H9 (cell line): ENCODE data around the gene USP43. TPM values are rescaled to one million over a fixed set of nuclear protein-coding genes. Genes with fewer than 3 reads are reported as not detected.

Source experiments
- DNase-seq: peaks from one replicate; pipeline ENCODE4 v3.0.0-alpha.2; 2017
- H2AFZ ChIP-seq: one replicate; pipeline ENCODE4 v1.6.1; 2013; ENCODE audit warnings: mild to moderate bottlenecking, low read length, control low read depth, moderate library complexity
- H2AK5ac ChIP-seq: 2 replicates; pipeline ENCODE4 v1.6.1; 2013; ENCODE audit warnings: low read length, control low read depth, mixed read lengths; ENCODE audit not compliant: insufficient read length
- H2BK120ac ChIP-seq: one replicate; pipeline ENCODE4 v1.6.1; 2013; ENCODE audit warnings: low read depth, mild to moderate bottlenecking, low read length, control low read depth, inconsistent platforms; ENCODE audit not compliant: poor library complexity, severe bottlenecking
- H2BK12ac ChIP-seq: 2 replicates; pipeline ENCODE4 v1.6.1; 2013; ENCODE audit warnings: low read length, control low read depth, mixed read lengths, low read depth; ENCODE audit not compliant: insufficient read length
- H2BK15ac ChIP-seq: 2 replicates; pipeline ENCODE4 v1.6.1; 2013; ENCODE audit warnings: low read depth, low read length, control low read depth
- H2BK20ac ChIP-seq: one replicate; pipeline ENCODE4 v1.6.1; 2013; ENCODE audit warnings: low read depth, mild to moderate bottlenecking, low read length, control low read depth, inconsistent platforms; ENCODE audit not compliant: poor library complexity, severe bottlenecking
- H2BK5ac ChIP-seq: 2 replicates; pipeline ENCODE4 v1.6.1; 2013; ENCODE audit warnings: low read length, control low read depth, mixed read lengths; ENCODE audit not compliant: insufficient read length
- H3K14ac ChIP-seq: 2 replicates; pipeline ENCODE4 v1.6.1; 2013; ENCODE audit warnings: low read length, control low read depth; ENCODE audit not compliant: insufficient read depth
- H3K18ac ChIP-seq: 2 replicates; pipeline ENCODE4 v1.6.1; 2013; ENCODE audit warnings: low read depth, mild to moderate bottlenecking, mixed read lengths, low read length, control low read depth; ENCODE audit not compliant: insufficient read length
- H3K23ac ChIP-seq: 2 replicates; pipeline ENCODE4 v1.6.1; 2013; ENCODE audit warnings: low read length, control low read depth, mixed read lengths, low read depth; ENCODE audit not compliant: insufficient read length
- H3K23me2 ChIP-seq: 2 replicates; pipeline ENCODE4 v1.6.1; 2013; ENCODE audit warnings: low read depth, mild to moderate bottlenecking, mixed read lengths, low read length, control low read depth; ENCODE audit not compliant: insufficient read length, poor library complexity, severe bottlenecking
- H3K27ac ChIP-seq: 2 replicates; pipeline ENCODE4 v1.5.1; 2013; ENCODE audit warnings: low read length, control low read depth, mixed read lengths, low read depth; ENCODE audit not compliant: insufficient read length
- H3K27me3 ChIP-seq: 2 replicates; pipeline ENCODE4 v1.6.1; 2013; ENCODE audit warnings: low read length, control low read depth, inconsistent platforms; ENCODE audit not compliant: insufficient read depth
- H3K4ac ChIP-seq: 2 replicates; pipeline ENCODE4 v1.6.1; 2013; ENCODE audit warnings: low read depth, mild to moderate bottlenecking, control low read depth, inconsistent platforms, low read length, moderate library complexity
- H3K4me1 ChIP-seq: 2 replicates; pipeline ENCODE4 v1.6.1; 2013; ENCODE audit warnings: low read length, control low read depth, inconsistent platforms; ENCODE audit not compliant: insufficient read depth
- H3K4me2 ChIP-seq: 2 replicates; pipeline ENCODE4 v1.6.1; 2013; ENCODE audit warnings: low read length, control low read depth, mixed read lengths; ENCODE audit not compliant: insufficient read length, insufficient read depth
- H3K56ac ChIP-seq: 2 replicates; pipeline ENCODE4 v1.6.1; 2013; ENCODE audit warnings: low read depth, mild to moderate bottlenecking, mixed read lengths, low read length, control low read depth; ENCODE audit not compliant: insufficient read length
- H3K79me1 ChIP-seq: 2 replicates; pipeline ENCODE4 v1.6.1; 2013; ENCODE audit warnings: low read depth, mild to moderate bottlenecking, moderate library complexity, low read length, control low read depth, inconsistent platforms; ENCODE audit not compliant: insufficient read depth, poor library complexity, severe bottlenecking
- H3K79me2 ChIP-seq: 2 replicates; pipeline ENCODE4 v1.6.1; 2013; ENCODE audit warnings: low read length, control low read depth, inconsistent platforms; ENCODE audit not compliant: insufficient read depth
- H3K9ac ChIP-seq: 2 replicates; pipeline ENCODE4 v1.6.1; 2013; ENCODE audit warnings: low read length, control low read depth, mixed read lengths; ENCODE audit not compliant: insufficient read length; ENCODE audit errors: extremely low read depth
- H3K9me3 ChIP-seq: one replicate; pipeline ENCODE4 v1.6.1; 2013; ENCODE audit warnings: low read depth, low read length, inconsistent platforms; ENCODE audit not compliant: control insufficient read depth
- H3T11ph ChIP-seq: one replicate; pipeline ENCODE4 v1.6.1; 2013; ENCODE audit warnings: mild to moderate bottlenecking, low read length, control low read depth, inconsistent platforms
- H4K20me1 ChIP-seq: one replicate; pipeline ENCODE4 v1.6.1; 2013; ENCODE audit not compliant: control insufficient read depth, insufficient read length, insufficient read depth
- H4K5ac ChIP-seq: 2 replicates; pipeline ENCODE4 v1.6.1; 2013; ENCODE audit warnings: low read depth, mild to moderate bottlenecking, mixed read lengths, low read length, control low read depth; ENCODE audit not compliant: insufficient read length
- H4K8ac ChIP-seq: replicated peaks from 2 replicates; pipeline ENCODE4 v1.6.1; 2013; ENCODE audit warnings: low read length, control low read depth, mixed read lengths, low read depth; ENCODE audit not compliant: insufficient read length
- H4K91ac ChIP-seq: 2 replicates; pipeline ENCODE4 v1.6.1; 2013; ENCODE audit warnings: low read depth, mild to moderate bottlenecking, moderate library complexity, mixed read lengths, low read length, control low read depth; ENCODE audit not compliant: insufficient read length
- H3K27ac Mint-ChIP-seq, 3 experiments: 2 replicates in 2 of 3; 3 replicates in 1 of 3; pipeline ENCODE4 v1.8.0; 2020 to 2021; ENCODE audit warnings: mixed read lengths in 3 of 3, mild to moderate bottlenecking in 1 of 3, moderate library complexity in 1 of 3
- H3K27me3 Mint-ChIP-seq: 2 replicates; pipeline ENCODE4 v1.8.0; 2021; ENCODE audit warnings: low read depth, mild to moderate bottlenecking, moderate library complexity, mixed read lengths
- H3K36me3 Mint-ChIP-seq, 3 experiments: 2 replicates in 2 of 3; 3 replicates in 1 of 3; pipeline ENCODE4 v1.8.0; 2020 to 2021; ENCODE audit warnings: low read depth in 3 of 3, mixed read lengths in 3 of 3; ENCODE audit not compliant: insufficient read depth in 1 of 3
- H3K4me1 Mint-ChIP-seq, 2 experiments: 2 replicates each; pipeline ENCODE4 v1.8.0; 2020; ENCODE audit warnings: mixed read lengths in 2 of 2
- H3K4me3 Mint-ChIP-seq, 2 experiments: 2 replicates in 1 of 2; 3 replicates in 1 of 2; pipeline ENCODE4 v1.8.0; 2020 to 2021; ENCODE audit warnings: mild to moderate bottlenecking in 2 of 2, mixed read lengths in 2 of 2, moderate library complexity in 1 of 2
- H3K9me3 Mint-ChIP-seq, 2 experiments: 2 replicates in 1 of 2; 3 replicates in 1 of 2; pipeline ENCODE4 v1.8.0; 2020; ENCODE audit warnings: mild to moderate bottlenecking in 2 of 2, mixed read lengths in 2 of 2, moderate library complexity in 1 of 2
- WGBS: extraction: QIAGEN DNeasy Blood & Tissue Kit; methylation state at CpG from one replicate; pipeline ENCODE4 v1.1.7; 2013; ENCODE audit warnings: missing lambda C conversion rate, low lambda C conversion rate, mixed read lengths; ENCODE audit not compliant: insufficient read length; ENCODE audit errors: extremely low coverage; 5-methylcytosine and 5-hydroxymethylcytosine counted together
- total RNA-seq: library from RNA; stranded (reverse); gene quantifications from 2 replicates; pipeline ENCODE4 v1.2.1, GENCODE V29; 2021
- TF ChIP-seq, protein P1 (sequence below): fragments of 200-600 bp; sonication (generic); conservative IDR thresholded peaks from 3 replicates; pipeline ENCODE4 v1.8.0; 2021; ENCODE audit warnings: antibody characterized with exemption, mild to moderate bottlenecking

Gene USP43
- total RNA-seq, 1 experiment from 2014 or later = 5.2 TPM

DNA sequence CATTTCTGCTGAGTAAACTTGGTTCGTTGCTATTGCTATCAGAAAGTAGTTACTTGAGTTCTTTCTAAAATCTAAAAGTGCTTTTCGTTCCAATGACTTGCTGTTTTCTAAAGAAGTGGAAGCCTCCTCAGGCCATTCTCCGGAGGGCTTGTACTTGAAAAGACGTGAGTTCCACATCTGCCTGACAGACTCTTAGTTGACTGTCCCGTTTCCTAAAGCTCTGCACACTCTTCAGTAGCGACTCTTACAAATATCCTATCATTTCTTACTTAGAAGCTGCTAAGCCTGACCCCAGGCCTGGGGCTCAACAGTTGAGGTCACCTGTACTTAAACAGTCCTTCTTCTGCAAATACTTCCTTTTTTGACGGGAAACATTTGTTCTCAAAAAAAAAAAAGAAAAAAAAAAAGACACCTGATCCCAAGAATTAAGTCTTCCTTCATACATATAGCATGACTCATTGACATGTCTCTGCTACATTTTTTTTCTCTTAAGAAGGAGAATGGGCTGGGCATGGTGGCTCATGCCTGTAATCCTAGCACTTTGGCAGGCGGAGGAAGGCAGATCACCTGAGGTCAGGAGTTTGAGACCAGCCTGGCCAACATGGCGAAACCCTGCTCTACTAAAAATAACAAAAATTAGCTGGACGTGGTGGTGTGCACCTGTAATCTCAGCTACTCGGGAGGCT lies 84.6 kb downstream of the USP43 start:
- Histone ChIP-seq H3K4ac (no peak overlapping the region), H3K9ac (no peak overlapping the region), H3K4me2 (no peak overlapping the region), H3K18ac (no peak overlapping the region), H2BK20ac (no peak overlapping the region), H2BK120ac (no peak overlapping the region), H4K91ac (no peak overlapping the region), H3K27me3 (no peaks in the 10 kb centered on the region), H4K5ac (no peak overlapping the region), H3K79me2 (no peaks in the 10 kb centered on the region), H3K9me3 (no peaks in the 10 kb centered on the region), H3K27ac (no peak overlapping the region), H3K4me1 (no peaks in the 10 kb centered on the region), H3K23ac (no peak overlapping the region), H2AFZ (no peak overlapping the region), H2AK5ac (no peak overlapping the region), H4K20me1 (no peaks in the 10 kb centered on the region), H3K14ac (no peak overlapping the region), H2BK5ac (no peak overlapping the region), H4K8ac (no peak overlapping the region), H2BK12ac (no peak overlapping the region), H2BK15ac (no peak overlapping the region), H3T11ph (no peak overlapping the region), H3K56ac (no peak overlapping the region), H3K79me1 (no peaks in the 10 kb centered on the region), H3K23me2 (no peaks in the 10 kb centered on the region)
- Mint-ChIP-seq H3K4me1 (peaks cover 0 to 4% of the 10 kb centered on the region in 2 experiments; a peak in 2 of 4 replicates), H3K9me3 (peaks cover 11 to 15% of the 10 kb centered on the region in 2 experiments), H3K27me3 (no peaks in the 10 kb centered on the region), H3K36me3 (peaks cover 2 to 8% (median 4%) of the 10 kb centered on the region in 3 experiments), H3K27ac (no peak overlapping the region), H3K4me3 (no peak overlapping the region)
- TF ChIP-seq, protein P1, sequence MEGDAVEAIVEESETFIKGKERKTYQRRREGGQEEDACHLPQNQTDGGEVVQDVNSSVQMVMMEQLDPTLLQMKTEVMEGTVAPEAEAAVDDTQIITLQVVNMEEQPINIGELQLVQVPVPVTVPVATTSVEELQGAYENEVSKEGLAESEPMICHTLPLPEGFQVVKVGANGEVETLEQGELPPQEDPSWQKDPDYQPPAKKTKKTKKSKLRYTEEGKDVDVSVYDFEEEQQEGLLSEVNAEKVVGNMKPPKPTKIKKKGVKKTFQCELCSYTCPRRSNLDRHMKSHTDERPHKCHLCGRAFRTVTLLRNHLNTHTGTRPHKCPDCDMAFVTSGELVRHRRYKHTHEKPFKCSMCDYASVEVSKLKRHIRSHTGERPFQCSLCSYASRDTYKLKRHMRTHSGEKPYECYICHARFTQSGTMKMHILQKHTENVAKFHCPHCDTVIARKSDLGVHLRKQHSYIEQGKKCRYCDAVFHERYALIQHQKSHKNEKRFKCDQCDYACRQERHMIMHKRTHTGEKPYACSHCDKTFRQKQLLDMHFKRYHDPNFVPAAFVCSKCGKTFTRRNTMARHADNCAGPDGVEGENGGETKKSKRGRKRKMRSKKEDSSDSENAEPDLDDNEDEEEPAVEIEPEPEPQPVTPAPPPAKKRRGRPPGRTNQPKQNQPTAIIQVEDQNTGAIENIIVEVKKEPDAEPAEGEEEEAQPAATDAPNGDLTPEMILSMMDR = no peak
- no CpG with 5 or more reads among the region's 11 CpGs for WGBS
- no peak for DNase-seq
